H1 (cell line): ENCODE results near the gene F11. TPM values are rescaled to one million over a fixed set of nuclear protein-coding genes. Genes with fewer than 3 reads are reported as not detected.

Source experiments
- CTCF ChIA-PET: fragments of 300-600 bp; sonication (Branson Sonifier 250); formaldehyde crosslinking; loops from one replicate; lab custom pipeline; 2021; ENCODE audit not compliant: partially characterized antibody; lab: Charles Lee
- POLR2A ChIA-PET: fragments of 300-600 bp; sonication (Branson Sonifier 250); formaldehyde crosslinking; loops from one replicate; lab custom pipeline; 2021; ENCODE audit warnings: inconsistent platforms; ENCODE audit not compliant: partially characterized antibody; lab: Charles Lee
- DNase-seq, 2 experiments: peaks; one replicate each; pipeline versions ENCODE4 v3.0.0 to v3.0.0-alpha.2; 2010 to 2022; ENCODE audit warnings: low spot score in 2 of 2, low read depth in 1 of 2, mixed read lengths in 1 of 2
- FAIRE-seq: peaks from 2 replicates; lab custom pipeline; 2011; peaks lifted over from hg19 to GRCh38; lab: Jason Lieb, UNC
- H2AFZ ChIP-seq: 2 replicates; pipeline ENCODE4 v1.8.1; 2012; ENCODE audit warnings: low read length, inconsistent platforms
- H2AK5ac ChIP-seq: 2 replicates; pipeline ENCODE4 v1.6.1; 2013; ENCODE audit warnings: low read depth, low read length
- H2BK120ac ChIP-seq: replicated peaks from 2 replicates; pipeline ENCODE3; 2013; ENCODE audit warnings: low read depth, low read length, inconsistent platforms
- H2BK12ac ChIP-seq: 2 replicates; pipeline ENCODE4 v1.6.1; 2013; ENCODE audit warnings: low read depth, low read length
- H2BK15ac ChIP-seq: 2 replicates; pipeline ENCODE4 v1.6.1; 2013; ENCODE audit warnings: low read length
- H2BK20ac ChIP-seq: 2 replicates; pipeline ENCODE4 v1.6.1; 2013; ENCODE audit warnings: low read length
- H2BK5ac ChIP-seq: 2 replicates; pipeline ENCODE4 v1.6.1; 2013; ENCODE audit warnings: low read depth, low read length
- H3K14ac ChIP-seq: 2 replicates; pipeline ENCODE4 v1.6.1; 2013; ENCODE audit warnings: inconsistent platforms; ENCODE audit not compliant: insufficient read length
- H3K18ac ChIP-seq: 2 replicates; pipeline ENCODE4 v1.6.1; 2013; ENCODE audit warnings: low read length; ENCODE audit errors: extremely low read depth
- H3K23ac ChIP-seq: 2 replicates; pipeline ENCODE4 v1.6.1; 2013; ENCODE audit warnings: inconsistent platforms; ENCODE audit not compliant: insufficient read length
- H3K23me2 ChIP-seq: 2 replicates; pipeline ENCODE4 v1.6.1; 2013; ENCODE audit warnings: low read depth, low read length
- H3K27ac ChIP-seq: 2 replicates; pipeline ENCODE4 v1.6.1; 2011; ENCODE audit warnings: low read depth, low read length, inconsistent platforms
- H3K27me3 ChIP-seq, 4 experiments: replicated peaks in 1 of 4; 1 replicate in 1 of 4; 2 replicates in 3 of 4; pipeline versions ENCODE4 v1.6.1 to v1.8.1; 2011 to 2013; ENCODE audit warnings: low read length in 3 of 4, mild to moderate bottlenecking in 3 of 4, inconsistent platforms in 2 of 4, mixed read lengths in 2 of 4, moderate library complexity in 1 of 4; ENCODE audit not compliant: control insufficient read depth in 3 of 4, insufficient read depth in 3 of 4; ENCODE audit errors: extremely low read depth in 1 of 4
- H3K36me3 ChIP-seq, 4 experiments: 2 replicates each; pipeline versions ENCODE4 v1.6.1 to v1.8.1; 2011 to 2013; ENCODE audit warnings: mild to moderate bottlenecking in 4 of 4, low read length in 3 of 4, moderate library complexity in 2 of 4, control low read depth in 1 of 4, inconsistent platforms in 1 of 4; ENCODE audit not compliant: insufficient read depth in 4 of 4, control insufficient read depth in 2 of 4
- H3K4ac ChIP-seq: replicated peaks from 2 replicates; pipeline ENCODE3; 2013; ENCODE audit warnings: low read length, low read depth, mixed read lengths, inconsistent platforms; ENCODE audit not compliant: insufficient read length
- H3K4me1 ChIP-seq, 4 experiments: replicated peaks in 1 of 4; 1 replicate in 1 of 4; 2 replicates in 3 of 4; pipeline versions ENCODE4 v1.6.1 to v1.8.1; 2011 to 2013; ENCODE audit warnings: low read length in 3 of 4, inconsistent platforms in 2 of 4, mixed read lengths in 1 of 4; ENCODE audit not compliant: insufficient read depth in 4 of 4, control insufficient read depth in 3 of 4
- H3K4me2 ChIP-seq, 2 experiments: 2 replicates each; pipeline versions ENCODE4 v1.6.1 to v1.8.1; 2011 to 2013; ENCODE audit warnings: low read depth in 2 of 2, low read length in 2 of 2, control low read depth in 1 of 2, inconsistent platforms in 1 of 2, mild to moderate bottlenecking in 1 of 2; ENCODE audit not compliant: insufficient read depth in 1 of 2
- H3K4me3 ChIP-seq, 4 experiments: fragments of 200-600, 300-600 bp in 1 of 4; sonication (generic), shearing (Covaris generic), sonication (Bioruptor Twin) in 1 of 4; 2 replicates each; pipeline versions ENCODE4 v1.5.1 to v1.8.1; 2011 to 2016; ENCODE audit warnings: low read length in 4 of 4, low read depth in 3 of 4, control low read depth in 2 of 4, inconsistent platforms in 2 of 4, mild to moderate bottlenecking in 2 of 4, mixed read lengths in 1 of 4, moderate library complexity in 1 of 4; ENCODE audit not compliant: insufficient read depth in 2 of 4; ENCODE audit errors: extremely low read depth in 1 of 4
- H3K56ac ChIP-seq: replicated peaks from 2 replicates; pipeline ENCODE3; 2013; ENCODE audit warnings: low read depth, mild to moderate bottlenecking, mixed read lengths, low read length, inconsistent platforms; ENCODE audit not compliant: insufficient read length
- H3K79me1 ChIP-seq: 2 replicates; pipeline ENCODE4 v1.6.1; 2013; ENCODE audit warnings: low read depth, low read length, control low read depth
- H3K79me2 ChIP-seq, 2 experiments: 2 replicates each; pipeline versions ENCODE4 v1.6.1 to v1.8.1; 2012 to 2013; ENCODE audit warnings: low read length in 2 of 2, mild to moderate bottlenecking in 2 of 2, inconsistent platforms in 1 of 2; ENCODE audit not compliant: insufficient read depth in 2 of 2, control insufficient read depth in 1 of 2
- H3K9ac ChIP-seq, 4 experiments: replicated peaks in 1 of 4; 1 replicate in 1 of 4; 2 replicates in 3 of 4; pipeline versions ENCODE4 v1.6.1 to v1.8.1; 2011 to 2013; ENCODE audit warnings: low read depth in 3 of 4, low read length in 3 of 4, control low read depth in 2 of 4, mild to moderate bottlenecking in 2 of 4, moderate library complexity in 2 of 4, inconsistent platforms in 1 of 4; ENCODE audit errors: extremely low read depth in 1 of 4
- H3K9me3 ChIP-seq, 2 experiments: 2 replicates each; pipeline versions ENCODE4 v1.6.1 to v1.8.1; 2012 to 2013; ENCODE audit warnings: mild to moderate bottlenecking in 2 of 2, moderate library complexity in 2 of 2, control low read depth in 1 of 2, inconsistent platforms in 1 of 2, low read depth in 1 of 2, low read length in 1 of 2, mixed read lengths in 1 of 2; ENCODE audit not compliant: insufficient read depth in 2 of 2
- H4K20me1 ChIP-seq, 2 experiments: replicated peaks in 1 of 2; 2 replicates each; pipeline versions ENCODE3 to v1.8.1; 2011 to 2013; ENCODE audit warnings: inconsistent platforms in 2 of 2, low read length in 2 of 2, mild to moderate bottlenecking in 1 of 2; ENCODE audit not compliant: insufficient read depth in 2 of 2, control insufficient read depth in 1 of 2
- H4K5ac ChIP-seq: 2 replicates; pipeline ENCODE4 v1.6.1; 2013; ENCODE audit warnings: low read length, low read depth, mixed read lengths, inconsistent platforms; ENCODE audit not compliant: insufficient read length
- H4K8ac ChIP-seq: 2 replicates; pipeline ENCODE4 v1.8.0; 2013; ENCODE audit warnings: mild to moderate bottlenecking, moderate library complexity, low read length, inconsistent platforms; ENCODE audit not compliant: insufficient read depth; ENCODE audit errors: extremely low read depth
- H4K91ac ChIP-seq: replicated peaks from 2 replicates; pipeline ENCODE3; 2013; ENCODE audit warnings: low read length, mixed read lengths, inconsistent platforms; ENCODE audit not compliant: insufficient read length
- CBX5 ChIP-seq: fragments of 300-800, 300-1000 bp; sonication (generic); IDR thresholded peaks from 2 replicates; pipeline ENCODE4 v1.7.1; 2016; ENCODE audit warnings: antibody characterized with exemption, low read length, low read depth
- MAFK ChIP-seq: IDR thresholded peaks from 2 replicates; pipeline ENCODE4 v1.6.1; 2012; ENCODE audit warnings: low read depth, mild to moderate bottlenecking, improper control_type of control experiment, low read length
- POLR2A ChIP-seq, 2 experiments: IDR thresholded peaks; 1 replicate in 1 of 2; 2 replicates in 1 of 2; pipeline ENCODE4 v1.6.1; 2011; ENCODE audit warnings: low read depth in 2 of 2, low read length in 2 of 2, mild to moderate bottlenecking in 2 of 2; ENCODE audit errors: control extremely low read depth in 1 of 2
- POLR2AphosphoS5 ChIP-seq: IDR thresholded peaks from 2 replicates; pipeline ENCODE4 v1.6.1; 2011; ENCODE audit warnings: low read depth, low read length
- RNF2 ChIP-seq: fragments of 200-900, 300-1000 bp; sonication (generic); IDR thresholded peaks from 2 replicates; pipeline ENCODE4 v1.7.1; 2016; ENCODE audit warnings: borderline replicate concordance, low read depth, mild to moderate bottlenecking, antibody characterized with exemption, low read length; ENCODE audit not compliant: poor library complexity, severe bottlenecking; ENCODE audit errors: missing control alignments
- TAF7 ChIP-seq: optimal IDR thresholded peaks from 2 replicates; pipeline ENCODE3; 2011; ENCODE audit warnings: low read depth, mild to moderate bottlenecking, inconsistent platforms, low read length, moderate library complexity, borderline replicate concordance
- ZNF274 ChIP-seq: IDR thresholded peaks from 2 replicates; pipeline ENCODE4 v1.7.0; 2012; ENCODE audit warnings: low read length, borderline replicate concordance; ENCODE audit errors: extremely low read depth
- WGBS, 2 experiments: shearing (Covaris generic) in 1 of 2; methylation state at CpG; one replicate each; pipeline versions ENCODE4 v1.1.6 to v1.1.7; 2013 to 2015; ENCODE audit warnings: low lambda C conversion rate in 2 of 2, mixed read lengths in 2 of 2, inconsistent platforms in 1 of 2, low coverage in 1 of 2, missing lambda C conversion rate in 1 of 2; ENCODE audit not compliant: insufficient replicate concordance in 2 of 2, insufficient coverage in 1 of 2, insufficient read length in 1 of 2; ENCODE audit errors: extremely low coverage in 1 of 2, missing lambda C conversion rate in 1 of 2; 5-methylcytosine and 5-hydroxymethylcytosine counted together
- polyA plus RNA-seq, 7 experiments: library from polyadenylated mRNA; depleted of rRNA in 3 of 7; stranded (reverse) in 5 of 7; unstranded in 2 of 7; fragments of >200 nt in 5 of 7; fragments of 200-250 nt in 2 of 7; gene quantifications; 1 replicate in 5 of 7; 2 replicates in 1 of 7; 4 replicates in 1 of 7; pipeline versions ENCODE4 v1.2.1 to v1.2.3, GENCODE V29; 2011 to 2013; ENCODE audit warnings: missing spikeins in 2 of 7, mixed read lengths in 2 of 7
- total RNA-seq: library from RNA; stranded (reverse); fragmentation: NEBNext Ultra II Directional; extraction: Animal tissue kit (Norgen Biotek cat#: 25700); gene quantifications from 2 replicates; pipeline ENCODE4 v1.2.1, GENCODE V29; 2021
- TF ChIP-seq, protein P1 (sequence below): IDR thresholded peaks from 2 replicates; pipeline ENCODE4 v1.6.1; 2011; ENCODE audit warnings: low read depth, mild to moderate bottlenecking, low read length; ENCODE audit not compliant: insufficient read depth

F11 gene
- total and polyA plus RNA-seq, 2 of the 8 experiments (the other 6 are each of a cell fraction or from before 2014, with no cell fraction given) = 0.27 to 0.99 TPM

DNA sequence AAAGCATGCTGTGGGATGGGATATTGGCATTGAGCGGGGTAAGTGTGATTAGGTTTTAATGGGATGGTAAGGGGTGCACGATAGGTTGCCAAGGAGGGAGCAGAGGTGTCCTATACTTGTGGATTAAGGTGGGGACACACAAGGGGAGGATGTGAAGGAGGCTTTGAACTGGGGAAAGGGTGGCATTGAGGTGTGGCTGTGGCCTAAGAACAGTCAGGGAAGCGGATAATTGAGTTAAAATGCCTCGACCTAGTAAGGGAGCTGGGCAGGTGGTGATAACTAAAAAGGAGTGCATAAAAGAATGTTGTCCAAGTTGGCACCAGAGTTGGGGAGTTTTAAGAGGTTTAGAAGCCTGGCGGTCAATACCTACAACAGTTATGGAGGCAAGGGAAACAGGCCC is 21.2 kb upstream of the F11 start:
- Histone ChIP-seq H3K79me1 (no peaks in the 10 kb centered on the region), H3K23me2 (peaks cover 4% of the 10 kb centered on the region; the same call in 1 of the 2 replicates), H2BK5ac (peak overlapping the region; percentile 60; the same call in 1 of the 2 replicates), H3K56ac (no peak overlapping the region), H3K27me3 (no peaks in the 10 kb centered on the region), H3K4me1 (peaks cover 3 to 16% (median 9%) of the 10 kb centered on the region in 4 experiments; a peak in 6 of 7 replicates), H3K4ac (no peak overlapping the region), H3K79me2 (peaks cover 4 to 43% of the 10 kb centered on the region in 2 experiments; a peak in 3 of 4 replicates), H2BK15ac (no peak overlapping the region), H3K23ac (no peak overlapping the region), H4K20me1 (peaks cover 0 to 3% of the 10 kb centered on the region in 2 experiments), H2AK5ac (peak overlapping the region; percentile 90; the same call in 1 of the 2 replicates), H3K36me3 (peaks cover 2 to 36% (median 16%) of the 10 kb centered on the region in 4 experiments; a peak in 5 of 8 replicates), H3K9ac (peak overlapping the region; percentile 67 to 95 (median 75))
- FAIRE-seq = no peak
- no peak for DNase-seq
- peak; percentile 94 for TF ChIP-seq POLR2AphosphoS5
- no peak for TF ChIP-seq MAFK
- no peak for TF ChIP-seq CBX5
- TF ChIP-seq TAF7 = peak; percentile 70
- TF ChIP-seq POLR2A (IDR thresholded peaks at IDR 0.05; ENCODE audit: control extremely low read depth in 1 of 2, low read depth in 2 of 2, low read length in 2 of 2) = peak; percentile 57 to 88; a peak in 2 of 3 replicates
- TF ChIP-seq, protein P1, sequence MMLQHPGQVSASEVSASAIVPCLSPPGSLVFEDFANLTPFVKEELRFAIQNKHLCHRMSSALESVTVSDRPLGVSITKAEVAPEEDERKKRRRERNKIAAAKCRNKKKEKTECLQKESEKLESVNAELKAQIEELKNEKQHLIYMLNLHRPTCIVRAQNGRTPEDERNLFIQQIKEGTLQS = no peak
- TF ChIP-seq ZNF274 = no peak
- no peak for TF ChIP-seq RNF2
- TF ChIP-seq, all 59 proteins: peak for 3
- Histone ChIP-seq H4K91ac (no peak overlapping the region), H2AFZ (no peak overlapping the region), H3K14ac (no peak overlapping the region), H2BK20ac (no peak overlapping the region), H3K4me2 (peak overlapping the region; percentile 77 to 95), H3K9me3 (no peaks in the 10 kb centered on the region; a peak in 1 of 4 replicates), H2BK12ac (no peak overlapping the region), H3K4me3 (peak overlapping the region; percentile 59 to 95 (median 76)), H3K18ac (peak overlapping the region; percentile 51; the same call in 1 of the 2 replicates), H4K5ac (no peak overlapping the region), H3K27ac (peak overlapping the region; percentile 61; the same call in 1 of the 2 replicates), H4K8ac (no peak overlapping the region), H2BK120ac (no peak overlapping the region)
- POLR2A ChIA-PET = interaction anchor here (0.6 to 1.0 kb wide), 2 partner anchors 14 to 17 kb away, joined by 3 to 4 read pairs; no protein-coding TSS in a partner anchor
- 48% methylated on average over 5 of the region's 5 CpGs; no CpG with 5 or more reads in 1 of the 2 experiments for WGBS, 2 experiments
- CTCF ChIA-PET = interaction anchor here (0.6 kb wide), 1 partner anchor 15 kb away, joined by 3 read pairs; no protein-coding TSS in a partner anchor
